ENCODE results near the gene HOXB3.

Gene HOXB3

GRCh38 chr17:48596000-48596734, 6.1 kb upstream of the HOXB3 start (continued):
- TF ChIP-seq ZNF670 (tag by site-specific recombination; IDR thresholded peaks at IDR 0.05; ENCODE audit: low read depth) (no peak), ZNF121 (tag by site-specific recombination; IDR thresholded peaks at IDR 0.05) (peak; percentile 6; the same call in 1 of the 2 replicates), GLIS1 (tag by site-specific recombination; IDR thresholded peaks at IDR 0.05) (no peak), ZNF76 (tag by site-specific recombination; IDR thresholded peaks at IDR 0.05; ENCODE audit: borderline replicate concordance, low read depth) (peak; percentile 68; the same call in 1 of the 2 replicates), ZBTB44 (tag by site-specific recombination; IDR thresholded peaks at IDR 0.05) (no peak), ZNF354C (tag by site-specific recombination; IDR thresholded peaks at IDR 0.05; ENCODE audit: borderline replicate concordance, low read depth) (no peak), ZNF449 (tag by site-specific recombination; IDR thresholded peaks at IDR 0.05) (no peak), KLF16 (tag by site-specific recombination; IDR thresholded peaks at IDR 0.05) (no peak), ZNF555 (tag by site-specific recombination; conservative IDR thresholded peaks at IDR 0.05) (no peak), ZNF366 (tag by site-specific recombination; conservative IDR thresholded peaks at IDR 0.05) (no peak; the same call in 1 of the 2 replicates), KLF7 (tag by site-specific recombination; IDR thresholded peaks at IDR 0.05; ENCODE audit: borderline replicate concordance) (no peak), ZNF654 (tag by site-specific recombination; IDR thresholded peaks at IDR 0.05; ENCODE audit: low read depth) (no peak), HOXD13 (CRISPR knock-in tag; IDR thresholded peaks at IDR 0.05; ENCODE audit: borderline replicate concordance) (no peak), ZNF175 (tag by site-specific recombination; IDR thresholded peaks at IDR 0.05) (no peak), SCRT1 (tag by site-specific recombination; IDR thresholded peaks at IDR 0.05; ENCODE audit: borderline replicate concordance) (peak; percentile 8; the same call in 1 of the 2 replicates), ZNF274 (IDR thresholded peaks at IDR 0.05; ENCODE audit: low read length) (no peak), ZNF274 (tag by site-specific recombination; IDR thresholded peaks at IDR 0.05; ENCODE audit: borderline replicate concordance) (no peak), SCRT2 (tag by site-specific recombination; IDR thresholded peaks at IDR 0.05) (peak; percentile 92), ZNF433 (tag by site-specific recombination; IDR thresholded peaks at IDR 0.05; ENCODE audit: low read depth) (no peak), ZNF324 (tag by site-specific recombination; IDR thresholded peaks at IDR 0.05) (no peak), ZBTB1 (tag by site-specific recombination; IDR thresholded peaks at IDR 0.05) (no peak), ZNF513 (tag by site-specific recombination; IDR thresholded peaks at IDR 0.05) (0 out of 2 replicates have a peak, but pooled peaks have one; percentile 12), ZIC2 (tag by site-specific recombination; IDR thresholded peaks at IDR 0.05) (peak; percentile 78), SP3 (tag by site-specific recombination; IDR thresholded peaks at IDR 0.05) (no peak), ZNF514 (tag by site-specific recombination; IDR thresholded peaks at IDR 0.05) (no peak), IKZF3 (tag by site-specific recombination; IDR thresholded peaks at IDR 0.05) (peak; percentile 91; the same call in 1 of the 2 replicates), ZNF335 (tag by site-specific recombination; conservative IDR thresholded peaks at IDR 0.05) (0 out of 2 replicates have a peak, but pooled peaks have one; percentile 9), GFI1B (tag by site-specific recombination; IDR thresholded peaks at IDR 0.05) (no peak), ZNF398 (tag by site-specific recombination; IDR thresholded peaks at IDR 0.05) (no peak), OVOL3 (tag by site-specific recombination; IDR thresholded peaks at IDR 0.05) (0 out of 2 replicates have a peak, but pooled peaks have one; percentile 10), ZBTB20 (tag by site-specific recombination; IDR thresholded peaks at IDR 0.05) (no peak), OSR2 (tag by site-specific recombination; IDR thresholded peaks at IDR 0.05) (no peak)
- TF ChIP-seq, protein P1, sequence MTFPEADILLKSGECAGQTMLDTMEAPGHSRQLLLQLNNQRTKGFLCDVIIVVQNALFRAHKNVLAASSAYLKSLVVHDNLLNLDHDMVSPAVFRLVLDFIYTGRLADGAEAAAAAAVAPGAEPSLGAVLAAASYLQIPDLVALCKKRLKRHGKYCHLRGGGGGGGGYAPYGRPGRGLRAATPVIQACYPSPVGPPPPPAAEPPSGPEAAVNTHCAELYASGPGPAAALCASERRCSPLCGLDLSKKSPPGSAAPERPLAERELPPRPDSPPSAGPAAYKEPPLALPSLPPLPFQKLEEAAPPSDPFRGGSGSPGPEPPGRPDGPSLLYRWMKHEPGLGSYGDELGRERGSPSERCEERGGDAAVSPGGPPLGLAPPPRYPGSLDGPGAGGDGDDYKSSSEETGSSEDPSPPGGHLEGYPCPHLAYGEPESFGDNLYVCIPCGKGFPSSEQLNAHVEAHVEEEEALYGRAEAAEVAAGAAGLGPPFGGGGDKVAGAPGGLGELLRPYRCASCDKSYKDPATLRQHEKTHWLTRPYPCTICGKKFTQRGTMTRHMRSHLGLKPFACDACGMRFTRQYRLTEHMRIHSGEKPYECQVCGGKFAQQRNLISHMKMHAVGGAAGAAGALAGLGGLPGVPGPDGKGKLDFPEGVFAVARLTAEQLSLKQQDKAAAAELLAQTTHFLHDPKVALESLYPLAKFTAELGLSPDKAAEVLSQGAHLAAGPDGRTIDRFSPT (tag by site-specific recombination; IDR thresholded peaks at IDR 0.05), result no peak

All from HEK293 (cell line).